Esophagus muscularis mucosa (tissue), 4 donors: ENCODE results near the gene TMEM59L. TPM values are rescaled to one million over a fixed set of nuclear protein-coding genes. Genes with fewer than 3 reads are reported as not detected.

Experiments
- DNase-seq: peaks from one replicate; pipeline ENCODE4 v3.0.0-alpha.2; 2017; ENCODE audit errors: extremely low spot score
- H3K27ac ChIP-seq, 4 donors: fragments of 200-600 bp; sonication (generic); replicated peaks in 1 of 4; 1 replicate in 3 of 4; 2 replicates in 1 of 4; pipeline ENCODE4 v1.5.1; 2016 to 2019; ENCODE audit warnings: mild to moderate bottlenecking in 1 of 4
- H3K27me3 ChIP-seq, 4 donors: fragments of 200-600 bp; sonication (generic); one replicate each; pipeline versions ENCODE4 v1.5.1 to v1.6.0; 2016 to 2019
- H3K36me3 ChIP-seq, 4 donors: fragments of 200-600 bp; sonication (generic); one replicate each; pipeline ENCODE4 v1.5.1; 2016 to 2019
- H3K4me1 ChIP-seq, 4 donors: fragments of 200-600 bp; sonication (generic); one replicate each; pipeline ENCODE4 v1.5.1; 2016 to 2019
- H3K4me3 ChIP-seq, 4 donors: fragments of 200-600 bp; sonication (generic); 1 replicate in 2 of 4; 2 replicates in 2 of 4; pipeline ENCODE4 v1.5.1; 2016 to 2019; ENCODE audit warnings: mild to moderate bottlenecking in 4 of 4, moderate library complexity in 1 of 4
- H3K9me3 ChIP-seq, 4 donors: fragments of 200-600 bp; sonication (generic); 1 replicate in 3 of 4; 2 replicates in 1 of 4; pipeline ENCODE4 v1.5.1; 2016 to 2019
- EP300 ChIP-seq: sonication (generic); formaldehyde crosslinking; IDR thresholded peaks from one replicate; pipeline ENCODE4 v1.6.1; 2017; ENCODE audit warnings: antibody characterized with exemption
- POLR2A ChIP-seq: fragments of 450-650 bp; IDR thresholded peaks from one replicate; pipeline ENCODE4 v1.6.1; 2017; ENCODE audit warnings: antibody characterized with exemption, moderate library complexity, mild to moderate bottlenecking, low read depth
- POLR2AphosphoS5 ChIP-seq, 2 donors: sonication (generic); formaldehyde crosslinking; IDR thresholded peaks; one replicate each; pipeline ENCODE4 v1.6.1; 2017; ENCODE audit warnings: antibody characterized with exemption in 2 of 2
- WGBS: methylation state at CpG from one replicate; pipeline ENCODE4 v1.1.5; 2018; 5-methylcytosine and 5-hydroxymethylcytosine counted together
- intact Hi-C: fragments of 100-400 bp; cut with DNase I; formaldehyde crosslinking; loops from one replicate; pipeline ENCODE4 v1.15.1; 2023
- total RNA-seq, 4 donors: library from RNA; depleted of rRNA; stranded (reverse); fragments of >200 nt; gene quantifications; one replicate each; pipeline versions ENCODE4 v1.1.0 to v1.2.1, GENCODE V29; 2016
- TF ChIP-seq, protein P1 (sequence below), 3 experiments: fragments of 200-600 bp in 2 of 3; fragments of 450-650 bp in 1 of 3; sonication (generic) in 2 of 3; IDR thresholded peaks; one replicate each; pipeline ENCODE4 v1.5.1; 2017 to 2019; ENCODE audit warnings: antibody characterized with exemption in 3 of 3, mild to moderate bottlenecking in 2 of 3, moderate library complexity in 1 of 3

Gene TMEM59L
- total RNA-seq, 4 donors from 2014 or later: 2.4 to 3.6 (median 2.8) TPM

- Histone ChIP-seq H3K36me3 (peaks cover 0 to 20% (median 8%) of the 10 kb centered on the region in 4 donors), H3K27me3 (peaks cover 0 to 11% (median 8%) of the 10 kb centered on the region in 4 donors), H3K9me3 (no peaks in the 10 kb centered on the region), H3K27ac (peak overlapping the region; percentile 31 to 47 (median 35)), H3K4me3 (peak overlapping the region; percentile 47 to 63 (median 48)), H3K4me1 (peaks cover 24 to 44% (median 37%) of the 10 kb centered on the region in 4 donors)
- intact Hi-C loops: loop anchor here (5.0 kb wide), 2 partner anchors 84 to 254 kb away; no protein-coding TSS in a partner anchor
- DNase-seq: no peak
- 35% methylated on average over 11 of the region's 25 CpGs for WGBS
- TF ChIP-seq EP300: no peak
- TF ChIP-seq POLR2AphosphoS5 (IDR thresholded peaks at IDR 0.05): no peak
- TF ChIP-seq, protein P1, sequence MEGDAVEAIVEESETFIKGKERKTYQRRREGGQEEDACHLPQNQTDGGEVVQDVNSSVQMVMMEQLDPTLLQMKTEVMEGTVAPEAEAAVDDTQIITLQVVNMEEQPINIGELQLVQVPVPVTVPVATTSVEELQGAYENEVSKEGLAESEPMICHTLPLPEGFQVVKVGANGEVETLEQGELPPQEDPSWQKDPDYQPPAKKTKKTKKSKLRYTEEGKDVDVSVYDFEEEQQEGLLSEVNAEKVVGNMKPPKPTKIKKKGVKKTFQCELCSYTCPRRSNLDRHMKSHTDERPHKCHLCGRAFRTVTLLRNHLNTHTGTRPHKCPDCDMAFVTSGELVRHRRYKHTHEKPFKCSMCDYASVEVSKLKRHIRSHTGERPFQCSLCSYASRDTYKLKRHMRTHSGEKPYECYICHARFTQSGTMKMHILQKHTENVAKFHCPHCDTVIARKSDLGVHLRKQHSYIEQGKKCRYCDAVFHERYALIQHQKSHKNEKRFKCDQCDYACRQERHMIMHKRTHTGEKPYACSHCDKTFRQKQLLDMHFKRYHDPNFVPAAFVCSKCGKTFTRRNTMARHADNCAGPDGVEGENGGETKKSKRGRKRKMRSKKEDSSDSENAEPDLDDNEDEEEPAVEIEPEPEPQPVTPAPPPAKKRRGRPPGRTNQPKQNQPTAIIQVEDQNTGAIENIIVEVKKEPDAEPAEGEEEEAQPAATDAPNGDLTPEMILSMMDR (IDR thresholded peaks at IDR 0.05): no peak
- no peak for TF ChIP-seq POLR2A
Measured at GRCh38 chr19:18593367-18594095, 19.1 kb upstream of the TMEM59L start.

DNA sequence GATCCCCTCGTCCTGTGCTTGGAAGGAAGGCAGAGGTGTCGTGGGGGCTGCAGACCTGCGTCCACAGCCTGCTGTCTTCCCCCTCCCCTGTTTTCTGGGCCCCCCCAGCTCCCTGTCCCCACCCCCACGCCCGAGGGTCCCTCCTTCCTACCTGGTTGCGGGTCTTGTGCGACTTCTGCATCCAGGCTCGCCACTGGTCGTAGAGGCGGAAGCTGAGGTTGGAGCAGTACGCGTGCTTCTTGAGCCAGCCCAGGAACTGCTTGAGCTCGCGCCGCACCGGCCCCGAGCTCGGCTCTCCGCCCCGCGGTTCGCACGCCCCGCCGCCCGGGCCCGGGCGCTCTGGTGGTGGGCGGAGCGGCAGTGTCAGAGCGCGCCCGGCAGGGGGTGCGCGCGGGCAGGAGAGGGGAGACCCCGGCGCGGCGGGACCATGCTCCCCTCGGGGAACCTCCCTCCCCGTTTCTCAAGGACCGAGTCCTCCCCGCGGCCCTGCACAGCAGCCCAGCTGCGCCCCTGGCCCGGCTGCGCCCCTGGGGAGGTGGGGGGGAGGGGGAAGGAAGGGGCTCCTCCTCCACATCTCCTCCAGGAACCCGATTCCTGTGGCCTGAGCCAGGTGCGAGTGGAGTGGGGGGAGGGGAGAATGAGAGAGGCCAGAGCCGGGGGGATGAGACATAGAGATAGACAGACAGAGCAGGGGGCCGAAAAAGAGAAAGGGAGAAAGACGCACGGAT lies 18.4 kb upstream of the TMEM59L start:
- Histone ChIP-seq H3K27ac (peak overlapping the region; percentile 31 to 47 (median 35)), H3K4me1 (peaks cover 24 to 37% (median 33%) of the 10 kb centered on the region in 4 donors), H3K4me3 (peak overlapping the region; percentile 47 to 63 (median 48)), H3K27me3 (peaks cover 0 to 19% (median 8%) of the 10 kb centered on the region in 4 donors), H3K36me3 (peaks cover 0 to 20% (median 8%) of the 10 kb centered on the region in 4 donors), H3K9me3 (no peaks in the 10 kb centered on the region)
- DNase-seq: no peak
- TF ChIP-seq POLR2A (no peak), POLR2AphosphoS5 (IDR thresholded peaks at IDR 0.05) (peak; percentile 8 to 12), EP300 (no peak)
- TF ChIP-seq, protein P1 (IDR thresholded peaks at IDR 0.05): peak; percentile 94 to 98 (median 96)
- intact Hi-C loops: loop anchor here (5.0 kb wide), 2 partner anchors 83 to 253 kb away; no protein-coding TSS in a partner anchor
- WGBS: 1% methylated on average over 17 of the region's 54 CpGs

DNA sequence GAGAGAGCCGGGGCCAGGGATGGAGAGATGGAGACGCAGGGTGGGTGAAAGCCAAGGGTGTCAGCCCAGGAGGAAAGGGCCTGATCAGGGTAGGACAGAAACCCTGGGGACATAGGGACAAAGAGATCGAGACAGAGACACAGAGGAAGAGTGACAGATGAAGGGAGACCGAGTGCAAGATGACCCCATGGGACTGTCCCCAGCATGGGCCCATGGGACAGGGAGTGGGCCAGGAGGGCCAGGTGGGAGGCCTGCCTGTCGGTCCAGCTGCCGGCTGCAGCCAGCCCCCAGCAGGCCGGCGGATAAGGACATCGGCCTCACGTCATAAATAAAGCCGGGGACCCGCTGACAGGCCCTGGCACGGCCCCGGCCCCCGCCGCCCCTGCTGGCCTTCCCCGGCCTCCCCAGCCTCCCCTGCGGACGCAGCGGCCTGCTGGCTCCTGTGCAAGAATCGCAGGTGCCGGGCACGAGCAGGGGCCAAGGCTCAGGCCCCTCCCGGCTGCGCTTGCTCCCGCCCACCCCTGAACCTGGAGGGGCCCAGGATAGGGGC lies 17.8 kb upstream of the TMEM59L start:
- Histone ChIP-seq H3K36me3 (peaks cover 0 to 20% (median 8%) of the 10 kb centered on the region in 4 donors), H3K27me3 (peaks cover 0 to 25% (median 8%) of the 10 kb centered on the region in 4 donors), H3K9me3 (no peaks in the 10 kb centered on the region), H3K27ac (peak overlapping the region in 2 of 4 donors; percentile 33 to 47), H3K4me3 (peak overlapping the region; percentile 47 to 63 (median 48)), H3K4me1 (peaks cover 19 to 31% (median 26%) of the 10 kb centered on the region in 4 donors)
- WGBS: 26% methylated on average over 20 of the region's 26 CpGs
- intact Hi-C loops: loop anchor here (5.0 kb wide), 2 partner anchors 82 to 252 kb away; no protein-coding TSS in a partner anchor
- TF ChIP-seq EP300: no peak
- TF ChIP-seq, protein P1 (IDR thresholded peaks at IDR 0.05): no peak
- no peak for TF ChIP-seq POLR2AphosphoS5 (IDR thresholded peaks at IDR 0.05)
- no peak for TF ChIP-seq POLR2A
- DNase-seq: no peak

DNA sequence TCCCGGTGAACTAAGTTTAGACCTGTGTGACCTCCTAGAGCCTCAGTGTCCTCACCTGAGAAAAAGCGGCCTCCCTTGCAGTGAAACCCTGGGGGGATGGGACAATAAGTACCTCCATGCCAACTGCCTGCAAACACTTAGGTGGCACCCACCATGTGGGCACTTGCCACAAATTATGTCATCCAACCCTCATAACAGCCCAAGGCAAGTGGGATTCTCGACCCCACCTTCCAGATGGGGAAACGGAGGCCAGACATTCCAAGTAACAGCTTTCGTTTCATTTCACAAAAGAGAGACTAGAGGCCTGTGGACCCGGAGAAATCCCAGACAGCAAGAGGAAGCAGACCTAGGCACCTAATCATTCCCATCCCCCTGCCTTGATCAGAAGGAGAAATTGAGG lies 17.2 kb upstream of the TMEM59L start:
- H3K4me3 ChIP-seq: no peak overlapping the region
- no peak overlapping the region for H3K27ac ChIP-seq
- peaks cover 17 to 25% (median 21%) of the 10 kb centered on the region in 4 donors for H3K4me1 ChIP-seq
- H3K27me3 ChIP-seq: peaks cover 0 to 29% (median 8%) of the 10 kb centered on the region in 4 donors
- no peak for DNase-seq
- intact Hi-C loops: no loop called here
- peaks cover 0 to 18% (median 8%) of the 10 kb centered on the region in 4 donors for H3K36me3 ChIP-seq
- WGBS: 68% methylated on average over 6 of the region's 6 CpGs
- TF ChIP-seq, protein P1 (IDR thresholded peaks at IDR 0.05): no peak
- TF ChIP-seq EP300: no peak
- TF ChIP-seq POLR2A: no peak
- TF ChIP-seq POLR2AphosphoS5 (IDR thresholded peaks at IDR 0.05): no peak
- H3K9me3 ChIP-seq: no peaks in the 10 kb centered on the region
